SK-N-SH (cell line): ENCODE results near the gene GSC2.

Experiments
- ELF1 ChIP-seq: IDR thresholded peaks from 2 replicates; pipeline ENCODE4 v1.4.0; 2012
- FOXM1 ChIP-seq: IDR thresholded peaks from 2 replicates; pipeline ENCODE4 v1.4.0; 2012; ENCODE audit warnings: low read depth, mild to moderate bottlenecking
- POLR2AphosphoS5 ChIP-seq: IDR thresholded peaks from 2 replicates; pipeline ENCODE4 v1.6.1; 2012; ENCODE audit warnings: low read depth, low read length
- TF ChIP-seq, protein P1 (sequence below): fragments of 200-600 bp; sonication (generic); IDR thresholded peaks from 2 replicates; pipeline ENCODE4 v1.6.1; 2017; ENCODE audit warnings: antibody characterized with exemption, mild to moderate bottlenecking, moderate library complexity
- TF ChIP-seq, protein P2 (sequence below): IDR thresholded peaks from 2 replicates; pipeline ENCODE4 v1.4.0; 2012; ENCODE audit warnings: low read depth, borderline replicate concordance

DNA sequence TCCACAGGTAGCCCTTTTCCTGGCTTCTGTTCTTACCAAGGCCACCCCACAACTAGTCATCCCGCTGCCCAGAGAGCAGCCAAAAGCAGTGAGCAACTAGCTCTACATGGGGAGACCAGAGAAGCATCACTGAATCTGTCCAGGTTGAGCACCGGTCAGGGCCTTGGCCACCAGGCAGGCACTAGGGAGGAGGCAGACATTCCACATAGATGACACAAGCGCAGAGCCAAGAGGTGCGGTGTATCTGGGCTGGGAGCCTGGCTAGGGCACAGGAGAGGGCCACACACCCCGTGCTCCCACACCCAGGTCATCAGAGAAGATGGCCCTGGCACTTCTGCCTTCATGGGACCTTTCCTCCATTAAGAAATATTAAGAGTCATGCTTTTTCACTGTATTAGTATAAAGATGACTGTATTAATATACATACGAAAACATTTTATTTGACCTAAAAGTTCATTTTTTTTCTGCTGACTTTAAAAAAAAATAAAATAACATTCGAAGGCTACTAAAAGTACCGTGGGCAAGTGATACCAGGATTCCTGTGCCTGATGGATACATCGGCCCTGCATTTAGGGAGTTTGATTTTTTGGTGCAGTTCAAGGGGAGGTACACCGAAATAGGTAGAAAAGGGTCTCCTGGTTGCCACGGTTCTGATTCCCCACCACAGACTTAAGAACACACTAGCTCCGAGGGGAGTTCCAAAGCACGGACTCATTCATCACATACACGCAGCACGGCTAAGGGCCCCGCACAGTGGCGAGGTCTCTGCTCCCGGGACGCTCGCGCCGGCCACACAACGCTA lies 29.1 kb downstream of the GSC2 start:
- TF ChIP-seq, protein P1, sequence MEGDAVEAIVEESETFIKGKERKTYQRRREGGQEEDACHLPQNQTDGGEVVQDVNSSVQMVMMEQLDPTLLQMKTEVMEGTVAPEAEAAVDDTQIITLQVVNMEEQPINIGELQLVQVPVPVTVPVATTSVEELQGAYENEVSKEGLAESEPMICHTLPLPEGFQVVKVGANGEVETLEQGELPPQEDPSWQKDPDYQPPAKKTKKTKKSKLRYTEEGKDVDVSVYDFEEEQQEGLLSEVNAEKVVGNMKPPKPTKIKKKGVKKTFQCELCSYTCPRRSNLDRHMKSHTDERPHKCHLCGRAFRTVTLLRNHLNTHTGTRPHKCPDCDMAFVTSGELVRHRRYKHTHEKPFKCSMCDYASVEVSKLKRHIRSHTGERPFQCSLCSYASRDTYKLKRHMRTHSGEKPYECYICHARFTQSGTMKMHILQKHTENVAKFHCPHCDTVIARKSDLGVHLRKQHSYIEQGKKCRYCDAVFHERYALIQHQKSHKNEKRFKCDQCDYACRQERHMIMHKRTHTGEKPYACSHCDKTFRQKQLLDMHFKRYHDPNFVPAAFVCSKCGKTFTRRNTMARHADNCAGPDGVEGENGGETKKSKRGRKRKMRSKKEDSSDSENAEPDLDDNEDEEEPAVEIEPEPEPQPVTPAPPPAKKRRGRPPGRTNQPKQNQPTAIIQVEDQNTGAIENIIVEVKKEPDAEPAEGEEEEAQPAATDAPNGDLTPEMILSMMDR: no peak
- TF ChIP-seq FOXM1 (no peak), POLR2AphosphoS5 (no peak), ELF1 (no peak)
- TF ChIP-seq, protein P2, sequence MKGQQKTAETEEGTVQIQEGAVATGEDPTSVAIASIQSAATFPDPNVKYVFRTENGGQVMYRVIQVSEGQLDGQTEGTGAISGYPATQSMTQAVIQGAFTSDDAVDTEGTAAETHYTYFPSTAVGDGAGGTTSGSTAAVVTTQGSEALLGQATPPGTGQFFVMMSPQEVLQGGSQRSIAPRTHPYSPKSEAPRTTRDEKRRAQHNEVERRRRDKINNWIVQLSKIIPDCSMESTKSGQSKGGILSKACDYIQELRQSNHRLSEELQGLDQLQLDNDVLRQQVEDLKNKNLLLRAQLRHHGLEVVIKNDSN: no peak
